Lung (tissue), 12 donors: ENCODE measurements around the gene SLC9A9. TPM values are rescaled to one million over a fixed set of nuclear protein-coding genes. Genes with fewer than 3 reads are reported as not detected.

Experiments
- ATAC-seq: fragments of 200-7000 bp; cut with Tn5 transposase; one replicate; pipeline ENCODE4 v1.9.1; 2020; ENCODE audit warnings: moderate number of reproducible peaks; ENCODE audit not compliant: insufficient read depth, low FRiP score
- DNase-seq, 3 donors: peaks; one replicate each; pipeline ENCODE4 v3.0.0-alpha.2; 2013 to 2017
- H3K27ac ChIP-seq, 2 donors: one replicate each; pipeline ENCODE4 v1.5.1; 2013; ENCODE audit warnings: mild to moderate bottlenecking in 2 of 2, moderate library complexity in 2 of 2, control low read depth in 1 of 2, inconsistent platforms in 1 of 2, low read depth in 1 of 2, low read length in 1 of 2
- H3K27me3 ChIP-seq, 3 donors: one replicate each; pipeline ENCODE4 v1.5.1; 2013; ENCODE audit warnings: low read length in 2 of 3; ENCODE audit not compliant: control insufficient read depth in 3 of 3, insufficient read depth in 3 of 3
- H3K36me3 ChIP-seq, 4 donors: one replicate each; pipeline ENCODE4 v1.5.1; 2013; ENCODE audit warnings: low read length in 4 of 4, mild to moderate bottlenecking in 1 of 4, moderate library complexity in 1 of 4; ENCODE audit not compliant: control insufficient read depth in 4 of 4, insufficient read depth in 4 of 4
- H3K4me1 ChIP-seq, 5 donors: one replicate each; pipeline ENCODE4 v1.5.1; 2013; ENCODE audit warnings: low read length in 5 of 5, mild to moderate bottlenecking in 2 of 5, moderate library complexity in 1 of 5; ENCODE audit not compliant: control insufficient read depth in 5 of 5, insufficient read depth in 5 of 5
- H3K4me3 ChIP-seq: one replicate; pipeline ENCODE4 v1.5.1; 2013; ENCODE audit warnings: mild to moderate bottlenecking, control low read depth, moderate library complexity
- H3K9ac ChIP-seq, 2 donors: one replicate each; pipeline ENCODE4 v1.5.1; 2013; ENCODE audit warnings: low read length in 2 of 2, control low read depth in 1 of 2; ENCODE audit not compliant: insufficient read depth in 1 of 2
- H3K9me3 ChIP-seq, 4 donors: one replicate each; pipeline ENCODE4 v1.5.1; 2013; ENCODE audit warnings: low read length in 3 of 4, mild to moderate bottlenecking in 1 of 4, moderate library complexity in 1 of 4; ENCODE audit not compliant: control insufficient read depth in 4 of 4, insufficient read depth in 3 of 4
- WGBS, 2 donors: extraction: QIAGEN DNeasy Blood & Tissue Kit; methylation state at CpG; one replicate each; pipeline ENCODE4 v1.1.7; 2013; 5-methylcytosine and 5-hydroxymethylcytosine counted together
- polyA plus RNA-seq, 2 donors: library from polyadenylated mRNA; stranded (reverse); fragments of 200-250 nt; gene quantifications; one replicate each; pipeline ENCODE4 v1.2.1, GENCODE V29; 2013
- total RNA-seq, 2 donors: library from RNA; depleted of rRNA in 1 of 2; stranded (reverse); fragments of >200 nt in 1 of 2; gene quantifications; one replicate each; pipeline ENCODE4 v1.2.1, GENCODE V29; 2014 to 2021
- TF ChIP-seq, protein P1 (sequence below): IDR thresholded peaks from 2 replicates; pipeline ENCODE4 v1.5.1; 2012; ENCODE audit warnings: mild to moderate bottlenecking; ENCODE audit errors: control extremely low read depth, extremely low read depth
- donor health status: control.
- donor health status: control.
- donor health status: Bipolar disorder and iron deficiency.
- donor health status: healthy.
- donor health status: DM: yes; HTN: yes; CAD: no.

SLC9A9 gene
- total and polyA plus RNA-seq, 4 donors = 2.2 to 66.3 (median 8.2) TPM

DNA sequence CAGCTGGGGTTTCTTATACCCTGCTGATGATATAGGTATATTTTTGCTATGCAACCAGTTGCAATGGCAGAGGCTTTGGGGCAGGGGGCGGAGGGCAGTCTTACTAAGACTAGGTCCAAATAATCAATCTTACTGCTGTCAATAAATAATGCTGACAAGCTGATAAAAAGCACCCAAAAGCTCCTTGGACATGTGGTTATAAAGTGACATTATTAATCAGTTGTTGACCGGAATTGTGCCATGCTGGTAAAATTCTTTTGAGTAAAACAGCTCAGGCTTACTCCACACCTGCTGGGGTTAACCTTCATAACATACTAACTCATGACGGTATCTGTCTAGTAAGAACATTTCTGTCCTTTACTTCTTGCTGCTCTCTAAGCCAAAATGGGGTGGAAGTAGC is 626.8 kb downstream of the SLC9A9 start:
- H3K27ac ChIP-seq = no peak overlapping the region
- no peak overlapping the region for H3K9ac ChIP-seq
- TF ChIP-seq, protein P1, sequence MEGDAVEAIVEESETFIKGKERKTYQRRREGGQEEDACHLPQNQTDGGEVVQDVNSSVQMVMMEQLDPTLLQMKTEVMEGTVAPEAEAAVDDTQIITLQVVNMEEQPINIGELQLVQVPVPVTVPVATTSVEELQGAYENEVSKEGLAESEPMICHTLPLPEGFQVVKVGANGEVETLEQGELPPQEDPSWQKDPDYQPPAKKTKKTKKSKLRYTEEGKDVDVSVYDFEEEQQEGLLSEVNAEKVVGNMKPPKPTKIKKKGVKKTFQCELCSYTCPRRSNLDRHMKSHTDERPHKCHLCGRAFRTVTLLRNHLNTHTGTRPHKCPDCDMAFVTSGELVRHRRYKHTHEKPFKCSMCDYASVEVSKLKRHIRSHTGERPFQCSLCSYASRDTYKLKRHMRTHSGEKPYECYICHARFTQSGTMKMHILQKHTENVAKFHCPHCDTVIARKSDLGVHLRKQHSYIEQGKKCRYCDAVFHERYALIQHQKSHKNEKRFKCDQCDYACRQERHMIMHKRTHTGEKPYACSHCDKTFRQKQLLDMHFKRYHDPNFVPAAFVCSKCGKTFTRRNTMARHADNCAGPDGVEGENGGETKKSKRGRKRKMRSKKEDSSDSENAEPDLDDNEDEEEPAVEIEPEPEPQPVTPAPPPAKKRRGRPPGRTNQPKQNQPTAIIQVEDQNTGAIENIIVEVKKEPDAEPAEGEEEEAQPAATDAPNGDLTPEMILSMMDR = no peak
- H3K9me3 ChIP-seq = no peaks in the 10 kb centered on the region
- DNase-seq (no peak), ATAC-seq (no peak)
- WGBS, 2 donors = 92 to 98% methylated on average over 3 of the region's 3 CpGs
- no peaks in the 10 kb centered on the region for H3K36me3 ChIP-seq
- peaks cover 0 to 11% (median 0%) of the 10 kb centered on the region in 5 donors for H3K4me1 ChIP-seq
- H3K27me3 ChIP-seq = no peaks in the 10 kb centered on the region
- no peak overlapping the region for H3K4me3 ChIP-seq

DNA sequence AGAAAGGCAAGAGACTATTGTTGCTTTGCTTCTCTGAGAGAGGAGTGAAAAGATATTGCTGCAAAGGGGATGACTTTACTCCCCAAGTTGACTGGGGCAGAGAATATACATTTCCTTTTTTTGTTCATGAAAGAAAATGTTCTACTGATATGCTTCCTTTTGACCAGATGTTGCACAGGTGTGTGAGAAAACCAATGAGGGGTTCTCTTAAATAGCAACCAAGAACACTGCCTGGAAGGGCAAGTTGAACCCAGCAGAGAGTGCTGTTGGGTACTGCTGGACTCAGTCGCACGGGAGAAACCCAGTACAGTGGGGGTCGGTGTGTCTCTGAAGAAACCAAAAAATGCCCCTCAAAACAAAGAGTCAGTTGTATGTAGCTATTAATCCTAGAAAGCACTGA is 627.5 kb downstream of the SLC9A9 start:
- no peak for ATAC-seq
- H3K9ac ChIP-seq = no peak overlapping the region

DNA sequence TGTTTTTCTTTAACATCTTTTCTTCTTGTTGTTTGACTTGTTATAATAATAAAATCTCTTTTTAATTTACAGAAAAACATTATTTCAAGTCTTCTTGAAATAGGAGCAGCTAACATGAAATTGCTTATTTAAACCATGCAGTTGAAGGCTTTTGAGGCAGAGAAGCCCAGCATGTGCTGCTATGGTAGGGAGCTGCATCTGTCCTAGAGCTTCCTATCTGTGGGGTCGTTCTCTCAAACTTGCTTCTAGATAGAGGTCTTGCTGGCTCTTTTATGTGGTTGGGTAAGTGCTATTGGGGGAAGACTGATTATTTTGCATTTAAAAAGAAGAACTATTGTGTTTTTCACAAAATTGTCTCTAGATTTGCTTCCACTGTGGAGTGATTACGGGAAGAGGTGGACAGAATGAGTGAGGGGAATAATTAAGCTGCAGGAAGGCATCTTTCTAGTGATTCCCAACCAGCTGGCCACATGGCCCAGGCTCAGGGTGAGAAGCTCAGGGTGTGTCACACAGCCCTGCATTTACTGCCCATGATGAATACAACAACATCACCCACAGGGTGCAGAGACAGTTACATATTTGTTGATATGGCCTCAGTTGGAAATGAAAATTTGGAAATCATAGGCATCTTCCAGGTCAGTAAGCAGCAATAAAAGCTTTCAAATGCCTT is 630.0 kb downstream of the SLC9A9 start:
- TF ChIP-seq, protein P1 = no peak
- Histone ChIP-seq H3K27ac (no peak overlapping the region), H3K4me1 (no peaks in the 10 kb centered on the region), H3K9me3 (no peaks in the 10 kb centered on the region), H3K36me3 (no peaks in the 10 kb centered on the region), H3K4me3 (no peak overlapping the region), H3K27me3 (no peaks in the 10 kb centered on the region), H3K9ac (no peak overlapping the region)
- DNase-seq (no peak), ATAC-seq (no peak)
- WGBS, 2 donors = 62 to 78% methylated on average over 2 of the region's 2 CpGs

More for the DNA sequence above, 627.5 kb downstream of the SLC9A9 start:
- Histone ChIP-seq H3K4me3 (no peak overlapping the region), H3K9me3 (no peaks in the 10 kb centered on the region), H3K4me1 (peaks cover 0 to 11% (median 0%) of the 10 kb centered on the region in 5 donors), H3K27ac (no peak overlapping the region), H3K27me3 (no peaks in the 10 kb centered on the region), H3K36me3 (no peaks in the 10 kb centered on the region)
- WGBS, 2 donors = 99 to 100% methylated on average over 3 of the region's 3 CpGs
- TF ChIP-seq, protein P1 = no peak
- no peak for DNase-seq

DNA sequence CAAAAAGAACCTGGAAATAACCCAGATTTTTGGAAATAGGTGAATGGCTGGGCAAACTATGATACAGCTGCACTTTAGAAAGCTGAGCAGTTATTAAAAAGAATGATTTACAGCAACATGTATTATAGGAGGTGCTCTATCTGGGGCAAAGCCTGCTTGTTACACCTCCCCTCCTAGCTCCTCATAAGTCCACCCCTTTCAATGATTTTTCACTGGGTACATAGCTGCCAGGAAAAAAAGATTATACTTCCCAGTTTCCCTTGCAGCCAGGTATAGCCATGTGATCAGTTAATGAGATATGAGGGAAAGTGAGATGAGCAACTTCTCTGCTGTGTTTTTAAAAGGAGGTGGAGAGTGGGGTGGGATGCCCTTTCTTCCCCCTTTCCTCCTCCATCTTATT is 631.0 kb downstream of the SLC9A9 start:
- no peaks in the 10 kb centered on the region for H3K9me3 ChIP-seq
- H3K27me3 ChIP-seq = no peaks in the 10 kb centered on the region
- H3K27ac ChIP-seq = no peak overlapping the region
- TF ChIP-seq, protein P1 = no peak
- H3K4me1 ChIP-seq = no peaks in the 10 kb centered on the region
- no peak for DNase-seq
- ATAC-seq = no peak
- H3K9ac ChIP-seq = no peak overlapping the region
- no peaks in the 10 kb centered on the region for H3K36me3 ChIP-seq
- H3K4me3 ChIP-seq = no peak overlapping the region
